PFSK-1 (cell line): Measurements from ENCODE around the gene LBHD2.

Experiments
- FOXP2 ChIP-seq: optimal IDR thresholded peaks from 2 replicates; pipeline ENCODE3; 2011; ENCODE audit warnings: borderline replicate concordance, control low read depth, inconsistent platforms; ENCODE audit not compliant: insufficient read depth; ENCODE audit errors: extremely low read length, extremely low read depth
- POLR2AphosphoS5 ChIP-seq: IDR thresholded peaks from 2 replicates; pipeline ENCODE4 v1.6.1; 2012; ENCODE audit warnings: low read depth, mild to moderate bottlenecking, control low read depth, low read length, moderate library complexity
- REST ChIP-seq, 2 experiments: IDR thresholded peaks; 2 replicates each; pipeline versions ENCODE4 v1.6.1 to v1.8.0; 2011 to 2012; ENCODE audit warnings: low read depth in 2 of 2, low read length in 2 of 2, control low read depth in 1 of 2, inconsistent platforms in 1 of 2, mild to moderate bottlenecking in 1 of 2, moderate library complexity in 1 of 2; ENCODE audit not compliant: insufficient read depth in 1 of 2
- SIN3A ChIP-seq: IDR thresholded peaks from 2 replicates; pipeline ENCODE4 v1.6.1; 2012; ENCODE audit warnings: mild to moderate bottlenecking, low read length, moderate library complexity, borderline replicate concordance; ENCODE audit not compliant: insufficient read depth
- TAF1 ChIP-seq: IDR thresholded peaks from 2 replicates; pipeline ENCODE4 v1.6.1; 2012; ENCODE audit warnings: low read length, control low read depth, borderline replicate concordance; ENCODE audit not compliant: insufficient read depth

LBHD2 gene

GRCh38 chr14:103134405-103134804 lies 50.4 kb downstream of the LBHD2 start:
- TF ChIP-seq REST (IDR thresholded peaks at IDR 0.05; ENCODE audit: insufficient read depth in 1 of 2, low read depth in 2 of 2, low read length in 2 of 2) (no peak), TAF1 (no peak), FOXP2 (no peak), SIN3A (no peak), POLR2AphosphoS5 (no peak)

DNA sequence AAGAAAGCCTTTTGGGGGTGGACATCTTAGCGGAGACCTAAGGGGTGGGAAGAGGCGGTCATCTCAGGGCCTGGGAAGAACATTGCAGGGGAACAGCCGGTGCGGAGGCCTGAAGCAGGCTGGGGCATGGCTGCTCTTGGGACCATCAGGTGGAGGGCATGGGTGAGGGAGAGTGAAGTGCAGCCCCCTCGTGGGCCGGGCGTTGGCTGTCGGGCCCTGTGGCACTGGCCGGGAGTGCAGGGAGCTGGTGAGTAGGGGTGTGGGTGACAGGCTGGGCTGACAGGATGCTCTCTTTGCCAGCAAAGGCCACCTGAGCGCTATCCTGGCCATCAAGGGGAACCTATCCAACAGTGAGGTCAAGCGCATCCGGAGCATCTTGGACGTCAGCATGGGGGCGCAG lies 50.9 kb downstream of the LBHD2 start:
- no peak for TF ChIP-seq TAF1
- TF ChIP-seq POLR2AphosphoS5: no peak

GRCh38 chr14:103135333-103136260 lies 51.6 kb downstream of the LBHD2 start:
- TF ChIP-seq TAF1 (no peak), SIN3A (no peak), REST (IDR thresholded peaks at IDR 0.05; ENCODE audit: insufficient read depth in 1 of 2, low read depth in 2 of 2, low read length in 2 of 2) (no peak), FOXP2 (no peak), POLR2AphosphoS5 (no peak)

- TF ChIP-seq SIN3A (no peak), POLR2AphosphoS5 (no peak), REST (IDR thresholded peaks at IDR 0.05; ENCODE audit: insufficient read depth in 1 of 2, low read depth in 2 of 2, low read length in 2 of 2) (no peak), FOXP2 (no peak), TAF1 (no peak)
These were observed 52.6 kb downstream of the LBHD2 start for GRCh38 chr14:103136388-103137271.

DNA sequence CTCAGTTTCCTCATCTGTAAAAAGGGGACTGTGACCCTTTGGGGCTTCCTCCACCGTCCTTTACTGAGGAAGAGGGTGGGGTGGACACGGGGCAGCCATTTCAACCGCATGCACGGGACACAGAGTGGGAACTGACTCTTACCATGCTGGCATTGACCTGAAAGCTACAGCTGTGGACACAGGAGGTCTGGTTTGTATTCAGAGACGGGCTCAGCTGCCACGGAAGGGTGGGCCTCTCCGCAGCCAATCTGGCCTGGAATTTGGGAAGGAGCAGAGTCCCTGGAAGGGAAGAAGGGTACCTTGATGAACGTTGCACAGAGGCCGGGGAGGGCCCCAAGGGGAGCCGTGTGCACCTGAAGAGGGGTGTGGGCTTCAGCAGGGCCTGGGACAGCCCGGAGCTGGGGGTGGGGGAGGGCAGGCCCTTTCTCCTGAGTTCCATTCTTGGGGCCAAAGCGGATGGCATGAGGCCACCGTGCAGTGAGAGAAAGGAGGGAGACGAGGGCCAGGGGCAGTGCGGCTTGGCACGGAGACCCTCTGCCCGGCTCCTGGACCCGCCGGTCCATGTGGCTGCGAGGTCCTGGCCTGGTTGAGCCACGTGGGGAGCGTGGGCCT lies 53.8 kb downstream of the LBHD2 start:
- TF ChIP-seq FOXP2 (no peak), REST (IDR thresholded peaks at IDR 0.05; ENCODE audit: insufficient read depth in 1 of 2, low read depth in 2 of 2, low read length in 2 of 2) (no peak), SIN3A (no peak), POLR2AphosphoS5 (no peak), TAF1 (no peak)
